GM18520 (cell line): Measurements from ENCODE around the gene GNAT2.

Experiments used
- ATAC-seq: cut with Tn5 transposase; IDR thresholded peaks from one replicate; pipeline ENCODE4 v1.9.1; 2021; ENCODE audit not compliant: unreplicated experiment

The GNAT2 gene

GRCh38 chr1:109642626-109643025, 23.2 kb upstream of the GNAT2 start:
- no peak for ATAC-seq

DNA sequence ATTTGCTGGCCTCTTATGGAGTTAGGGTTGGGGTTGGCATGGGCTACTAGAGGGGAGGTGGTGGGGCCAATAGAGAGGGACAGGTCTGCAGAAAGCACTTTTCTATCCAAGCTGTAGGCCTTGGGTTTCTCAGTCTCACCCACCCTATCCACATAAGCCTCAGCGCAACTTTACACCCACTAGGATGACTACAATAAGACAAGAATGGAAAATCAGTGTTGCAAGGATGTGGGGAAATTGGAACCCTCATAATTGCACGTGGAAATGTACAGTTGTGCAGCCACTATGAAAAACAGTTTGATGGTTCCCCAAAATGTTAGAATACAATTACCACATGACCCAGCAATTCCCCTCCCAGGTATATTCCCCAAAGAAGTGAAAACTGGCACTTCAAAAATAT, 22.4 kb upstream of the GNAT2 start:
- ATAC-seq: no peak

GRCh38 chr1:109641078-109641740, 21.8 kb upstream of the GNAT2 start:
- ATAC-seq: no peak

DNA sequence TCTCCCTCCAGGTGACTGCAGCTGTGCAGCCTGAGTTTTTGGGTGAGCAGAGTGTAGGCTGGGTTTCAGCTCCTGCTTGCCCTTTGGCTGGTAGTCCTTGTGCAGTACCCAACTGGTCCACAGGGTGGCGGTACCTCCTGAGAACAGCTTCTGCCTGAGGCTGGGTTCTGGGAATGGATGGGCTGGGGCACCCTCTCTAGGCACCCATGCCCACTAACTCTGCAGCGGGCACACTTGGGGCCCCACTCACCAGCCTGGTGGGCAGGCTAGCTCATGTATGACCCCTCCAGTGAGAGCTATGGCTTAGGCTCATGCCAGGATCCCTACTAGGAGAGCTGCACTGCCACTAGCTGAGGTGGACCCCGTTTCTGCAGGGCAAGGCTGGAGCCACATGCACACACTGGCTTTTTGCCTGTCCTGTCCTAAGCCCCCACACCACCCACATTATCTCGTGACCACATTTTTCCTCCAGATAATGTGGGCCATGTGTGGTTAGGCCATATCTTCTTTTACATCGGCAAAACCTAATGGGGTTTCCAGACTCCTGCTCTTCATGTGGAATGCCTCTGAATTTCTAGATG, 21.0 kb upstream of the GNAT2 start:
- no peak for ATAC-seq

- ATAC-seq: no peak
Observed at GRCh38 chr1:109639841-109640184, 20.4 kb upstream of the GNAT2 start.

DNA sequence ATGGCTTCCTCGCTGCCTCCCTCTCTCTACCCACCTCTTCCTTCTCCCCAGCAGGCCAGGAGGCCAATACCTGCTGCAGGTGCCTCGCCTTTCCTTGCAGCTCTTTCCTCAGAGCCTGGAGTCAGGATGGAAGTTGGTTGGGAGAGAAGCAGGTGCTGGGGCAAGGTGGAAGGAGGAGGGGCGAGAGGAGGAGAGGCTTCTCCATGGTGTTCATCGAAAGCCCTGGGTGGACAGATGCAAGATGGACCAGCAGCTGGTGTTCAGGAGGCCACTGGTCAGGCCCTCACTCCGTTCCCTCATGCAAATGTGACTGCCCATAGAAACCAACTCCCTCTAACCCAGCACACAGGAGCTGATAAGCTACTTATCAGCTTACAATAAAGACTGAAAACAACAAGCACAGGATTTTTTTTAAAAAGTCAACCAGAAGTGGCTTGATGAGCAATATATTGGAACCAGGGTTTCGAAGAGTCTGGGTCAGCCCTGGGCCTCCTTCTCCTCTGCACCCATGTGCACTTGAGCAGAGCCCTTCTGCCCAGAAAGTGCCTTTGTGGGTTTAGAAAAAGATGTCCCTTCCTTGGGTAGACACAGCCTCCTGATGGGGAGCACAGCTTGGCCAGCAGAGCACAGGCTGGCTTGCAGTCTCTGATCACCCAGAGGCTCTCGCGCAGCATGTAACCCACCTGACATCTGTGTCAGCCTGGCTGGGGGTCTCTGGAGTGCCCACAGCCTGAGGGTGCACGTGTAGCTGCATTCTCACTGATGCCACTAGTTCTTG, 19.8 kb upstream of the GNAT2 start:
- ATAC-seq: no peak

DNA sequence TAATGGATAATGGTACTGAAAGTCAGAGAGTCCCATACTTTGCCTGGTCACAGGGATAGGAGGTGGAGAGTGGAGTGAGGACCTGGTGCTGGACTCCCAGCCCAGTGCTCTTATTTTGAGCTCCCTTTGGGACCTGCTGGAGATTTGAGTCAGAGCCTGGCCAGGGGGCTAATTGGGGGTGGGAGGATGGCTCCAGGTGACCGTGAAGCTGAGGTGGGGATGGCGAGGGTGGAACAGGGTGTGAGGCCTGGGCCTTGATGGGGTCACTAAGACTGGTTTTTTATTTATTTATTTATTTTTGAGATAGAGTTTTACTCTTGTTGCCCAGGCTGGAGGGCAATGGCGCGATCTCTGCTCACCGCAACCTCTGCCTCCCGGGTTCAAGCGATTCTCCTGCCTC, 18.0 kb upstream of the GNAT2 start:
- ATAC-seq: no peak

DNA sequence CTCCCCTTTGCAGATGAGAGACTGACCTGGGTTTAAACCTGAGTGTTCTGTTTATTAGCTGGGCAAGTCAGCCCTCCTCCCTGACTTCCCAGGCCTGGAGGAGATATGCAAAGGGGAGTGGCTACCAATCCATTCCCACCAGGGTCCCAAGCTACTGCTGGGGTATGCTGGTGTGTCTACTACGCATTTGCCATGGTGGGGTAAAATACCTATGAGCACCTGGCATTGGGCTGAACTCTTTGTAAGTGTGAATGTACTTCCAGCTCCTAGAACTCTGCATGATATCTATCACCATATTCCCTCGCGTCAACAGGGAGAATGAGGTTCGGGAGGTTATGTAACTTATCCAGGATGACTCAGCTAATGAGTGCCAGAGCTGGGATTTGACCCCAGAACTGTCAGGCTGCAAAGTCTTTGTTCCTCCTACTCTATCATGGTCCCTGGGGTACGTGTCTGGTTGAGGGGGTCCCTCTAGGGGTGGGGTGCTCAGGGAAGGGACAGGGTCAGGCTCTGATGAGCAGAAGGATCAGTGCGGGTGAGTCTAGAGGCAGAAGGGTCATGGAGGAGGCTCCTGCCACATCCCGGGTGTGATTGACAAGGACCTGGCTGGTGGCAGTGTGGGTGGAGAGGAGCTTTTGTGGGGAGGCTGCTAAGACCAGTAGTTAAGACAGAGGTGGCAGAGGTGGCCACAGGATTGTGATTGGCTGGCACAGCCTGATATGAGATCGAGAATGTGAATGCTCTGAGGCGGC, 17.0 kb upstream of the GNAT2 start:
- no peak for ATAC-seq

DNA sequence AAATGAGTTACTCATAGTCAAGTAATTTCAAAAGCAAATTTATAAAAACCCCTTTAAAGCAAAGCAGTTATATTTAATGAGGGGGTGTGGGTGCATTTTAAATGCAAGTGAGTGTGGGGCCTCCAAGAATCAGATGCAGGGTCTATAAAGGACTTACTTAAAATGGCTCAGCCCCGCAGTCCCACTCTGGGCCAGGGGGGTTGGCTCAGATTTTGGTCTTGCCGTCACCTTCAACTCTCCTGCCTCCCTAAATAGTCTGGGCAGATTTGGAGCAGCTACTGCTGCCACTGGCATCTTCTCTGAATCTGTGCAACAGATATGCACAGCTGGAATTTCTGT, 16.4 kb upstream of the GNAT2 start:
- ATAC-seq: no peak

GRCh38 chr1:109634771-109635750, 15.6 kb upstream of the GNAT2 start:
- no peak for ATAC-seq

GRCh38 chr1:109634292-109634691, 14.9 kb upstream of the GNAT2 start:
- ATAC-seq: no peak

GRCh38 chr1:109632671-109633346, 13.4 kb upstream of the GNAT2 start:
- ATAC-seq: no peak

DNA sequence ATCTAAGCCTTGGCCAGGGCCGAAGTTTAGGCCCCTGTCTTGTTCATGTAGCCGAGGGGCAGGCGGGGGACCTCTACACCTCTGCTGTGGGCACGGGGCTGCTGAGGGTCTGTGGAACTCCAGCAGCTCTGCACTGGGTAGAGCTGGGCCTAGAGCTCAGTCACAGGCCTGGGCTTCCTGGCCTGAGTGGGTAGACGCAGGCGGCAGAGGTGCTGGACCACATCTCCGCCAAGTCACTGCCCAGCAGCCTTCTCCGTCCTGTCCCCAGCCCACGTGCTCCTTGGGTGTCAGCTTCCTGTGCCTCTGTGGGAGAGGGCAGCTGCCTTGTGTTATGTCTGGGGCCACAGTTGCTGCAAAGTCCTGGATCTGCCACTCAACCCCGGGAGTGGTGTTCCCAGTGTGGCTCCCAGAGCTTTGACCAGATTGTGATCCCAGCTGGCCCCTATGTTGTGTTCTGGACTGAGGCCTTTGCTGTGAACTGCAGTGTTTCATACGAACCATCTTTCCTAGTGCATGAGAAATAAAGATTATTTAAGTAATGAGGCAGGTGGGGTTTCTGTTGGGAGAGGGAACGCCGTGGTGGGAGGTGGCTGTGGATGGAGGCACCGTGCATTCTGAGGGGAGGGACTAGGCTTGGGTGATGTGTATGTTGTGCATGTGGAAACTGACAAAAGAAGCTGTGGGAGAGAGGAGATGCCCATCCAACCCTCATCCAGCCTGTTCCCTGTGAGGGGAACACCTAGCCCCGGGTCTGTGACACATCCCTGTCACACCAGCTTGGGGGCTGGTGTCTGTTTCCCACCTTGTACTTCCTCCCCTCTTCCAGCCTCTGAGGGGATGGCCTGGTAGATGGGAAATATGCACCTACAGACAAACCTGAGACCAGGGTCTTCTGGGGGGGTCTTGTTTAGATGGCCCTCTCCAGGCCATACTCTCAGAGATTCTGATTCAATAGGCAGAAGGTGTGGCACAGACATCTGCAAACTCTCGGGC, 12.4 kb upstream of the GNAT2 start:
- ATAC-seq: no peak

- no peak for ATAC-seq
Observed at GRCh38 chr1:109630898-109631512, 11.6 kb upstream of the GNAT2 start.

GRCh38 chr1:109630081-109630897, 10.9 kb upstream of the GNAT2 start:
- ATAC-seq: no peak

GRCh38 chr1:109629372-109630030, 10.1 kb upstream of the GNAT2 start:
- no peak for ATAC-seq
